Stimulated activated CD8-positive, alpha-beta memory T cell treated with anti-CD3 and anti-CD28 coated beads, Interleukin-12 subunit alpha, Interleukin-12 subunit beta, amount 100 ng/mL, for 1 hour (primary cell): ENCODE results near the gene AMN.

Experiments used
- DNase-seq: peaks from one replicate; pipeline ENCODE4 v3.0.0-alpha.2; 2020; ENCODE audit warnings: low read depth

Gene AMN

GRCh38 chr14:102928412-102929240 lies 6.2 kb downstream of the AMN start:
- DNase-seq, result peak; percentile 70

- no peak for DNase-seq
Measured at GRCh38 chr14:102929241-102930137, 7.0 kb downstream of the AMN start.

- no peak for DNase-seq
Measured at GRCh38 chr14:102930138-102930752, 7.8 kb downstream of the AMN start.

- DNase-seq, result no peak
Measured at GRCh38 chr14:102930753-102931579, 8.5 kb downstream of the AMN start.

GRCh38 chr14:102931580-102932285 lies 9.3 kb downstream of the AMN start:
- no peak for DNase-seq

GRCh38 chr14:102932484-102933248 lies 10.2 kb downstream of the AMN start:
- DNase-seq, result no peak

GRCh38 chr14:102933618-102934231 lies 11.3 kb downstream of the AMN start:
- no peak for DNase-seq

GRCh38 chr14:102935756-102936155 lies 13.3 kb downstream of the AMN start:
- no peak for DNase-seq

GRCh38 chr14:102937331-102938175 lies 15.1 kb downstream of the AMN start:
- no peak for DNase-seq

GRCh38 chr14:102938191-102938590 lies 15.7 kb downstream of the AMN start:
- no peak for DNase-seq

GRCh38 chr14:102939329-102939728 lies 16.9 kb downstream of the AMN start:
- no peak for DNase-seq

- DNase-seq, result no peak
Measured at GRCh38 chr14:102939820-102940561, 17.5 kb downstream of the AMN start.

GRCh38 chr14:102940729-102941362 lies 18.4 kb downstream of the AMN start:
- DNase-seq, result no peak

- no peak for DNase-seq
Measured at GRCh38 chr14:102941419-102942011, 19.1 kb downstream of the AMN start.

GRCh38 chr14:102942069-102942468 lies 19.6 kb downstream of the AMN start:
- DNase-seq, result no peak

GRCh38 chr14:102943454-102943853 lies 21.0 kb downstream of the AMN start:
- DNase-seq, result no peak

- DNase-seq, result no peak
Measured at GRCh38 chr14:102943979-102944378, 21.5 kb downstream of the AMN start.
